RWPE1 (cell line): ENCODE data around the gene OXCT1.

Experiments used
- CTCF ChIA-PET: fragments of 350-600 bp; sonication (Branson Sonifier 250); formaldehyde crosslinking; extraction: SDS; loops from one replicate; lab custom pipeline; 2021; lab: Yijun Ruan, JAX
- POLR2A ChIA-PET: fragments of 400-600 bp; formaldehyde crosslinking; extraction: SDS; loops from one replicate; lab custom pipeline; 2020; ENCODE audit warnings: antibody characterized with exemption; ENCODE audit not compliant: low non-redundant PET; lab: Yijun Ruan, JAX
- DNase-seq: peaks from one replicate; pipeline ENCODE4 v3.0.0; 2012; ENCODE audit warnings: low spot score
- H3K27ac ChIP-seq: fragments of 450-650 bp; 2 replicates; pipeline ENCODE4 v1.5.1; 2017
- CTCF ChIP-seq: fragments of 450-650 bp; conservative IDR thresholded peaks from 2 replicates; pipeline ENCODE4 v1.5.1; 2017; ENCODE audit warnings: low read depth, mild to moderate bottlenecking

Gene OXCT1

GRCh38 chr5:41770799-41771198 is 99.4 kb downstream of the OXCT1 start:
- POLR2A ChIA-PET, result no interaction called here
- DNase-seq, result no peak
- CTCF ChIA-PET, result no interaction called here
- no peak overlapping the region for H3K27ac ChIP-seq
- no peak for TF ChIP-seq CTCF

GRCh38 chr5:41768692-41769091 is 101.5 kb downstream of the OXCT1 start:
- no peak overlapping the region for H3K27ac ChIP-seq
- no peak for DNase-seq
- CTCF ChIA-PET, result interaction anchor here (0.7 kb wide), 1 partner anchor 1806 kb away, joined by 5 read pairs; no protein-coding TSS in a partner anchor
- POLR2A ChIA-PET, result no interaction called here
- TF ChIP-seq CTCF, result no peak

DNA sequence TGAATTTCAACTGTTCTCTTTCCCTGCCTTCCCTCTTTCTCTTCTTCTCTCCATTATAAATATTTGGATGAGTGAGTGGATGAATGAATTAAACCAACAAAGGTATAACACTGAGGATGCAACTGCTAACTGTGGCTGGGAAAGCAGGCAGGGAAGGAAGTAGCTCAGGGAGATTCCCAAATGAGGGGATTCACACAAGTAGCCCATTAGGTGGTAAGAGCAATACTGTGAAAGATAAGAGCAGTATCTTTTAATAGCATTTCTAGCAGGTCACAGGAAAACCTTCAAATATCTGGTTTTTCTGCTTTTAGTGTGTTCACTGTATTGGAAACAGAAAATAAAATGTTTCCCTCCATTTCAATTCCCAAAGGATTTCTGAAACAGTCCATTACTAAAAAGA is 105.6 kb downstream of the OXCT1 start:
- H3K27ac ChIP-seq, result no peak overlapping the region
- ChIA-PET POLR2A (no interaction called here), CTCF (no interaction called here)
- DNase-seq, result no peak
- no peak for TF ChIP-seq CTCF

DNA sequence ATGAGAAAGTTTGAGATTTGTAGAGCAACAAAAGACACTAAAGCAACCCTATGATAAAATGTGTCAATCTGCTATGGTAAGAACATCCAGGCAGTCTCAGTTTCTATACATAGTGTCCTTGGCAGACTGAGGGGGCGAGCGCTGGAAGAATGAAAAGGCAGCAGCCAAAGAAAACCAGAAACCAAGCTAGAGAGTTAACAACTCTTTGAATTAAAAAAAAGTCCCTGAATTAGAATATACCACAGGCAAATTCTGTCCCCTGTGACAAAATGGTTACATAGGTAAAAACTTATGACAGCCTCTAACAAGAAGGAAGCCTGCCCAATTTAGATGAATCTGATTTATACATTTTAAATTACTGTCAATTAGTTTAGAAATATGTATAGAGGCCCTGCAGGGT is 106.7 kb downstream of the OXCT1 start:
- no peak for TF ChIP-seq CTCF
- CTCF ChIA-PET, result no interaction called here
- POLR2A ChIA-PET, result no interaction called here
- no peak overlapping the region for H3K27ac ChIP-seq
- DNase-seq, result no peak

DNA sequence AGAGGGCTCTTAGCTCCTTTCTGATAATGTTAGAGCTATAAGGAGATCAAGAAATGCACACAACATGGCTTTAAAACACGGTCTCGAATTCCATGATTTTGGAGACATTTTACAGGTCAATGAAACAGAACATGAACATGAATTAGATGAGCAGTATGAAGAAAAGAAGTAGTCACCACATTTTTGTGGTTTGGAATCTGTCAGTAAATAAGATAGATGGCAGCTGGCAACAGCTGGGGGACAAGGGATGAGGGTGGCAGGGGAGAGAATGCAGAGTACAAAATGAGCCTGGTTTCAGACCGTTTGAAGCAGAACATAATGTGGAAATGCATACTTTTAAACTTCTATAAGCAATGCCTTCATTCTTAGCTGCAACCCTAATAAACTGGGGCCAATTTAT is 107.1 kb downstream of the OXCT1 start:
- DNase-seq, result no peak
- CTCF ChIA-PET, result no interaction called here
- POLR2A ChIA-PET, result no interaction called here

DNA sequence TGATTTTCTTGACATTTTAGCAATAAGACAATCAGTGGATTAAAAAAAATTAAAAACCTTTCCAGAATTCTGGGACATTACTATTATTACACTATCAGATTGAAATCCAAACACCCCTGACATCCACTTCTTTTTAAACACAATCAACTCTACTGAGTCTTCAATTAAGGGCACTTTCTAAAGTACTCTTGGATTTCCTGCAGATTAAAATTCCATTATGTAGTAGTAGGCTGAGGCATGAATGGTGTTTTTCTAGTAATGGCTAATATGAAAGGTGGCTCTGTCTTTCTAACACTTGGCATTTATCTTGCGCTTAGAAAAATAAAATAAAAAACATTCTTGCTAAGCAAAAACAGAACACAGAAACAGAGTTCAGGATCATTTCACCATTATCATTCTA is 107.8 kb downstream of the OXCT1 start:
- DNase-seq, result no peak
- ChIA-PET POLR2A (no interaction called here), CTCF (no interaction called here)
- no peak overlapping the region for H3K27ac ChIP-seq
- no peak for TF ChIP-seq CTCF

More for the DNA sequence above, 107.1 kb downstream of the OXCT1 start:
- TF ChIP-seq CTCF, result no peak
- no peak overlapping the region for H3K27ac ChIP-seq

- H3K27ac ChIP-seq, result no peak overlapping the region
- ChIA-PET POLR2A (no interaction called here), CTCF (no interaction called here)
- no peak for DNase-seq
- no peak for TF ChIP-seq CTCF
Observed at GRCh38 chr5:41761663-41762062, 108.6 kb downstream of the OXCT1 start.
